Aortic smooth muscle cell (primary cell): Measurements from ENCODE around the gene KBTBD12. TPM values are rescaled to one million over a fixed set of nuclear protein-coding genes. Genes with fewer than 3 reads are reported as not detected.

ENCODE experiments used
- total RNA-seq: library from RNA; depleted of rRNA; stranded (reverse); fragments of >200 nt; gene quantifications from 2 replicates; pipeline ENCODE4 v1.2.3, GENCODE V29; 2014

KBTBD12 gene, protein sequence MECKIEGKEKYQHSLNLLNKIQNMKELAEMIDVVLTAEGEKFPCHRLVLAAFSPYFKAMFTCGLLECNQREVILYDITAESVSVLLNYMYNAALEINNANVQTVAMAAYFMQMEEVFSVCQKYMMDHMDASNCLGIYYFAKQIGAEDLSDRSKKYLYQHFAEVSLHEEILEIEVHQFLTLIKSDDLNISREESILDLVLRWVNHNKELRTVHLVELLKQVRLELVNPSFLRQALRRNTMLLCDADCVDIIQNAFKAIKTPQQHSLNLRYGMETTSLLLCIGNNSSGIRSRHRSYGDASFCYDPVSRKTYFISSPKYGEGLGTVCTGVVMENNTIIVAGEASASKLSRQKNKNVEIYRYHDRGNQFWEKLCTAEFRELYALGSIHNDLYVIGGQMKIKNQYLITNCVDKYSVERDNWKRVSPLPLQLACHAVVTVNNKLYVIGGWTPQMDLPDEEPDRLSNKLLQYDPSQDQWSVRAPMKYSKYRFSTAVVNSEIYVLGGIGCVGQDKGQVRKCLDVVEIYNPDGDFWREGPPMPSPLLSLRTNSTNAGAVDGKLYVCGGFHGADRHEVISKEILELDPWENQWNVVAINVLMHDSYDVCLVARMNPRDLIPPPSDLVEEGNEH
- total RNA-seq, result 0.12 TPM in 1 of 2 replicates, not detected in the other

GRCh38 chr3:127915115-127915936, at the start of gene KBTBD12:
Gene KBTBD12 (plus strand): TSS chr3:127915232. CDS start chr3:127923062, 7,830 bp downstream.

Other genes with a start within 250 kb of the KBTBD12 start
- gene ABTB1, start 242.3 kb upstream of the KBTBD12 start, total RNA-seq, result 10.0 and 16.6 TPM in 2 replicates
- 6.6 and 18.4 TPM in 2 replicates for gene MGLL, start 92.7 kb upstream of the KBTBD12 start, total RNA-seq
- 293 and 330 TPM in 2 replicates for gene SEC61A1, start 137.2 kb downstream of the KBTBD12 start, total RNA-seq
- gene RUVBL1, start 208.6 kb downstream of the KBTBD12 start, total RNA-seq, result 59.7 and 82.2 TPM in 2 replicates
- gene EEFSEC, start 238.2 kb downstream of the KBTBD12 start, total RNA-seq, result 2.2 and 2.9 TPM in 2 replicates